Activated naive CD4-positive, alpha-beta T cell treated with anti-CD3 and anti-CD28 coated beads, Interleukin-2, amount 50 U/mL, for 24 hours (primary cell): ENCODE measurements around the gene IFT27.

ENCODE experiments used
- H3K27ac Mint-ChIP-seq: one replicate; pipeline ENCODE4 v1.8.0; 2021; ENCODE audit warnings: mild to moderate bottlenecking, mixed read lengths
- H3K27me3 Mint-ChIP-seq: one replicate; pipeline ENCODE4 v1.8.0; 2021; ENCODE audit warnings: mixed read lengths
- H3K36me3 Mint-ChIP-seq: one replicate; pipeline ENCODE4 v1.8.0; 2021; ENCODE audit warnings: mixed read lengths
- H3K4me1 Mint-ChIP-seq: one replicate; pipeline ENCODE4 v1.8.0; 2021; ENCODE audit warnings: mixed read lengths
- H3K4me3 Mint-ChIP-seq: one replicate; pipeline ENCODE4 v1.8.0; 2021; ENCODE audit warnings: mild to moderate bottlenecking, mixed read lengths
- H3K9me3 Mint-ChIP-seq: one replicate; pipeline ENCODE4 v1.8.0; 2021; ENCODE audit warnings: mixed read lengths

The IFT27 gene

GRCh38 chr22:36807627-36808026 lies 31.7 kb upstream of the IFT27 start:
- Mint-ChIP-seq H3K36me3 (no peaks in the 10 kb centered on the region), H3K4me3 (no peak overlapping the region), H3K4me1 (peaks cover 27% of the 10 kb centered on the region), H3K27ac (no peak overlapping the region), H3K9me3 (no peaks in the 10 kb centered on the region), H3K27me3 (no peaks in the 10 kb centered on the region)

DNA sequence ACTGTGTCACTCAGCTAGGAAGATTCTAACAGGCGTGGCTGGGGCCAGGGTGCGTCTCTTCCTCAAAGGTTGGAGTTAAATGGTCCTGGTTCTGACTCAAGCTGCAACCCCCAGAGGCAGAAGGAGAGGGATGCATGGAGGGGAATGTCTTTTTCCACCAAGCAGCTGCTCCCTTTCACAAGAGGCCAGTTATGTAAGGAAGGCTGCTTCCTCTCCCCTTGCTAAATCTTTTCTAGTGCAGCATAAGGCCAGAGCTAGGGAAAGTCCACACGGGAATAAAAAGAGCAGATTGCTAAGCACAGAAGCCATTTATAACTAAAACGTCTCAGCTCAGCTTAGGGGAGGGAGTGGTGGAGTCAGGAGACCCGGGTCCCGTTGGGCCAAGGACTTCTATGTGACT lies 30.9 kb upstream of the IFT27 start:
- Mint-ChIP-seq H3K4me3 (no peak overlapping the region), H3K36me3 (no peaks in the 10 kb centered on the region), H3K4me1 (peaks cover 27% of the 10 kb centered on the region), H3K27me3 (no peaks in the 10 kb centered on the region), H3K27ac (peak overlapping the region; percentile 17), H3K9me3 (no peaks in the 10 kb centered on the region)

- H3K4me1 Mint-ChIP-seq: peaks cover 18% of the 10 kb centered on the region
- no peaks in the 10 kb centered on the region for H3K9me3 Mint-ChIP-seq
- no peaks in the 10 kb centered on the region for H3K36me3 Mint-ChIP-seq
- H3K27ac Mint-ChIP-seq: no peak overlapping the region
- peaks cover 1% of the 10 kb centered on the region for H3K27me3 Mint-ChIP-seq
- no peak overlapping the region for H3K4me3 Mint-ChIP-seq
Measured at GRCh38 chr22:36803358-36803757, 27.4 kb upstream of the IFT27 start.

DNA sequence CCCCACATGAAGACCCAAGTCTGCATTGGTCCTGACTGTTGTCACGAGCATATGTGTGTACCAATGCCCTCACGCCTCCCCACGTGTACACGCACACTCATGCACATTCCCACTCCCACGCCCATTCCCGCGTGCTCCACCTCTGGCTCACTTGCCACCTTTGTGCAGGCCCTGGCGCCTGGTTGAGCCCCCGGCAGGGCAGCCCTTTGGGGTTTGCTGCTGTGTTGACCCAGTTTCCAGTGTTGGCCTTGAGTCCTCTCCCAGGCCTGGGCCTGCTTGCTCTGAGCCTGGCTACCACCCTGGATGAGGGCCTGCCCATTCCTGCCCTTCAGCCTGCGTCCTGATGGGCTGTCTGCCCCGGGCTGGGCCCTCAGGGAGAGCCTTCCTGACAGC lies 22.8 kb upstream of the IFT27 start:
- H3K4me1 Mint-ChIP-seq: no peaks in the 10 kb centered on the region
- peaks cover 1% of the 10 kb centered on the region for H3K27me3 Mint-ChIP-seq
- no peak overlapping the region for H3K4me3 Mint-ChIP-seq
- H3K27ac Mint-ChIP-seq: peak overlapping the region; percentile 51
- no peaks in the 10 kb centered on the region for H3K36me3 Mint-ChIP-seq
- no peaks in the 10 kb centered on the region for H3K9me3 Mint-ChIP-seq

GRCh38 chr22:36797911-36798673 lies 22.2 kb upstream of the IFT27 start:
- no peak overlapping the region for H3K27ac Mint-ChIP-seq
- H3K9me3 Mint-ChIP-seq: no peaks in the 10 kb centered on the region
- H3K4me1 Mint-ChIP-seq: no peaks in the 10 kb centered on the region
- H3K4me3 Mint-ChIP-seq: no peak overlapping the region
- peaks cover 1% of the 10 kb centered on the region for H3K27me3 Mint-ChIP-seq
- H3K36me3 Mint-ChIP-seq: no peaks in the 10 kb centered on the region

GRCh38 chr22:36797374-36797773 lies 21.5 kb upstream of the IFT27 start:
- Mint-ChIP-seq H3K27me3 (peaks cover 1% of the 10 kb centered on the region), H3K9me3 (no peaks in the 10 kb centered on the region), H3K36me3 (no peaks in the 10 kb centered on the region), H3K4me3 (no peak overlapping the region), H3K4me1 (no peaks in the 10 kb centered on the region), H3K27ac (no peak overlapping the region)

DNA sequence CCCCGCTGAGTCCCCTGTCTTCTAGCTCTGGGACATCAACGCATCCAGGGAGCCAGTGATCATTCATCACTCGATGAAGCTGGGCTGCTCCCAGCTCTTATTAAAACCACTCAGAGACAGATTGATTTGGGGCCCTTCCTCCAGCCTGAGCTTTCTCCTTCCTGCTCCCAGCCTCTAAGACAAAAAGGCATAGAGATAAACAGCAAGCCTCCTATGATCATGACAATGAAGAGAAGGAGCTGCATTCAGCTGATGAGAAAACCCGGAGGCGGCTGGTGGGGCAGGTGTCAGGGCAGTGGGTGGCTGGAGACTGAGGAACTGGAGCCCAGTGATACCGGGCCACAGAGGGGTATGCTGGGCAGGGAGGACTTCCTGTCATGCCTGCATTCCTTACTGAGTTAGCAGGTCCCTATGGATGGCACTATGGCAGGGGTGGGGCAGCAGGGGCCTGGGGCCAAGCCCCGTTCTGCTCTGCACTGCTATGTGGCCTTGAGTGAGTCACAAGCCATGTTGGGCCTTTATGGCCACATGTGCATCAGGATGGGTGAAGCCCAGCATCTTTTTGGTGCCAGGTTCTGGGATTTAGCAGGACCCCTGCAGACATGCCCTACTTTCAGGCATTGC lies 20.7 kb upstream of the IFT27 start:
- Mint-ChIP-seq H3K27ac (no peak overlapping the region), H3K27me3 (peaks cover 1% of the 10 kb centered on the region)

DNA sequence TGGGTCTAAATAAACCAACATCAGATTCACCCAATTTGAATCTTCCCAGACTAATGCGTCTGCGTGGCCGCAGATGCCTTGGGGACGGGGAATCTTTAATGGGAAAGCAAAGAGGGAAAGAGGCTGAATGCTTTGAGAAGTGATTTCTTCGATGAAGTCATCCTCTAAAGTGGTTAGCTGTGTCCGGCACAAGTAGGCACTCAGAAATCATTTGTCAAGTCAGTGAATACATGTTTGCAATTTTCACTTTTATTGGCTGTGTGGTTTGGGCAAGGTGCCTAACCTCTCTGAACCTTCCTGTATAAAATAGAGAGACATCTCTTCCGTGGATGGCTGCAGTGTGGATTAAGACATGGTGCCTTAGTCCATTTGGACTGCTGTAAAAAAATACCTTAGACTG lies 19.7 kb upstream of the IFT27 start:
- no peaks in the 10 kb centered on the region for H3K27me3 Mint-ChIP-seq
- H3K4me3 Mint-ChIP-seq: no peak overlapping the region
- H3K27ac Mint-ChIP-seq: no peak overlapping the region
- H3K36me3 Mint-ChIP-seq: no peaks in the 10 kb centered on the region
- no peaks in the 10 kb centered on the region for H3K4me1 Mint-ChIP-seq
- H3K9me3 Mint-ChIP-seq: no peaks in the 10 kb centered on the region

More for the DNA sequence above, 20.7 kb upstream of the IFT27 start:
- Mint-ChIP-seq H3K36me3 (no peaks in the 10 kb centered on the region), H3K9me3 (no peaks in the 10 kb centered on the region), H3K4me3 (no peak overlapping the region), H3K4me1 (no peaks in the 10 kb centered on the region)

DNA sequence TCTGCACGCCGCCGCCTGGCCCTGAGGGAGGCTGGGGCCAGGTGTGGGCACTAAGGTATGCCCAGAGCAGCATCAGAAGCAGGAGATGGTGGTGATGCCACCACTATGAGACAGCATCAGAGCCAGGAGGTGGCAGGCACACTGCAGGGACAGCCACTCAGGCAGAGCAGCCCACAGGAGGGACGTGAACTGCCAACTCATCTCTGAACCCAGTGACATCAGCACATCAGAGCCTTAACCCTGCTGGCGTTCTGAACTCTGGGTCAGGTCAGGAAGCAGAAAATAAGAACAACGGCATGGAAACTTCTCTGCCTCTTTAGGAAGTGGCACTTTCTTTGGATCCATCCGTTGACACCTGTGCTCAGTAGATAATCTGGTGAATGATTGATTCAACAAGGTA lies 14.7 kb upstream of the IFT27 start:
- no peak overlapping the region for H3K27ac Mint-ChIP-seq
- H3K4me3 Mint-ChIP-seq: no peak overlapping the region
- H3K4me1 Mint-ChIP-seq: no peaks in the 10 kb centered on the region
- H3K9me3 Mint-ChIP-seq: no peaks in the 10 kb centered on the region
- H3K36me3 Mint-ChIP-seq: no peaks in the 10 kb centered on the region
- H3K27me3 Mint-ChIP-seq: no peaks in the 10 kb centered on the region

GRCh38 chr22:36787204-36787988 lies 11.5 kb upstream of the IFT27 start:
- no peak overlapping the region for H3K4me3 Mint-ChIP-seq
- peaks cover 5% of the 10 kb centered on the region for H3K4me1 Mint-ChIP-seq
- H3K36me3 Mint-ChIP-seq: no peaks in the 10 kb centered on the region
- no peaks in the 10 kb centered on the region for H3K27me3 Mint-ChIP-seq
- no peak overlapping the region for H3K27ac Mint-ChIP-seq
- H3K9me3 Mint-ChIP-seq: no peaks in the 10 kb centered on the region

- H3K27me3 Mint-ChIP-seq: no peaks in the 10 kb centered on the region
- peaks cover 15% of the 10 kb centered on the region for H3K4me1 Mint-ChIP-seq
- H3K4me3 Mint-ChIP-seq: no peak overlapping the region
- H3K36me3 Mint-ChIP-seq: no peaks in the 10 kb centered on the region
- no peak overlapping the region for H3K27ac Mint-ChIP-seq
- H3K9me3 Mint-ChIP-seq: no peaks in the 10 kb centered on the region
Measured at GRCh38 chr22:36783743-36784142, 7.8 kb upstream of the IFT27 start.

- H3K36me3 Mint-ChIP-seq: no peaks in the 10 kb centered on the region
- H3K4me3 Mint-ChIP-seq: no peak overlapping the region
- H3K9me3 Mint-ChIP-seq: no peaks in the 10 kb centered on the region
- H3K27me3 Mint-ChIP-seq: no peaks in the 10 kb centered on the region
- peak overlapping the region; percentile 43 for H3K27ac Mint-ChIP-seq
- H3K4me1 Mint-ChIP-seq: peaks cover 27% of the 10 kb centered on the region
Measured at GRCh38 chr22:36781656-36782627, 6.0 kb upstream of the IFT27 start.

GRCh38 chr22:36778020-36778419 lies 2.1 kb upstream of the IFT27 start:
- Mint-ChIP-seq H3K4me1 (peaks cover 41% of the 10 kb centered on the region), H3K4me3 (no peak overlapping the region), H3K9me3 (no peaks in the 10 kb centered on the region), H3K27ac (peak overlapping the region; percentile 72), H3K36me3 (no peaks in the 10 kb centered on the region), H3K27me3 (no peaks in the 10 kb centered on the region)

- Mint-ChIP-seq H3K9me3 (no peaks in the 10 kb centered on the region), H3K36me3 (peaks cover 3% of the 10 kb centered on the region), H3K4me3 (peak overlapping the region; percentile 95), H3K27ac (peak overlapping the region; percentile 96), H3K27me3 (no peaks in the 10 kb centered on the region), H3K4me1 (peaks cover 29% of the 10 kb centered on the region)
Measured at GRCh38 chr22:36776722-36777121, 803 bp upstream of the IFT27 start.

- no peaks in the 10 kb centered on the region for H3K9me3 Mint-ChIP-seq
- H3K4me1 Mint-ChIP-seq: peaks cover 26% of the 10 kb centered on the region
- H3K27ac Mint-ChIP-seq: peak overlapping the region; percentile 96
- H3K4me3 Mint-ChIP-seq: peak overlapping the region; percentile 95
- no peaks in the 10 kb centered on the region for H3K27me3 Mint-ChIP-seq
- H3K36me3 Mint-ChIP-seq: peaks cover 5% of the 10 kb centered on the region
Measured at GRCh38 chr22:36775586-36775963, 344 bp downstream of the IFT27 start.
